C4-2B (cell line): ENCODE results near the gene MRPL50.

ENCODE experiments used
- CTCF ChIP-seq: fragments of 450-650 bp; conservative IDR thresholded peaks from 2 replicates; pipeline ENCODE4 v1.5.1; 2017; ENCODE audit warnings: mild to moderate bottlenecking
- ZFX ChIP-seq: fragments of 450-650 bp; IDR thresholded peaks from 2 replicates; pipeline ENCODE4 v1.6.1; 2017

- TF ChIP-seq CTCF: no peak
- TF ChIP-seq ZFX: no peak
These were observed 47.1 kb upstream of the MRPL50 start for GRCh38 chr9:101445353-101446029.
